Measurements from ENCODE around the gene HIVEP3.

HIVEP3 gene

DNA sequence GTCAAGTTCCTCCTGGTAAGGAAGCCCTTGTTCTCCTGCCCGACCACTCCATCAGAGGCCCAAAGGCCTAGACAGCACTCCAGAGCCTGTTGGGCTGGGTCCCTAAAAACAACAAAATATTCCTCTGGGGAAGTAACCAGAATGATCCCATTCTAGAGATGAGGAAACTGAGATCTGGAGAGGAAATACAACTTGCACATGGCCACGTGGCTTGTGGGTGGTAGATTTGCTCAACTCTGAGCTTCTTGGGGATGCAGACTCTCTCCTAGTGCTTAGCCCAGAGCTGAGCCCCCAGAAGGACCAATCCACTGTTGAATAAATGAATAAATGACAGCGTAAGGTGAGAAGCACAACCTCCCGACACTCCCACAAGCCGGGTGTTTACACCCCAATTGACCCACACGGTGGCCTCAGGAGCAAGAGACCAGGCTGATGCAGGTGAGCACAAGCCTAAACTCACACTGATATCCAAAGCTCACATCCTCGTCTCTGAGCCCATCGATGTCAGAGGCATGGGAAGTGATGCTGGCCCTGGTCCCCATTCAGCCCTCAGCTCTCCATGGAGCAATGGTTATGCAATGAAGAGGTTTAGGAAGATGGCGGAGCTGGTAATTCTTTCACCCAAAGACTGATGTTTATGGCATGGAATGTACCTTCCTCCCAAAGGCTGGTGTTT, 261.8 kb downstream of the HIVEP3 start:
- H3K4me1 ChIP-seq (ENCODE audit: control insufficient read depth, insufficient read depth, low read length), result no peaks in the 10 kb centered on the region

DNA sequence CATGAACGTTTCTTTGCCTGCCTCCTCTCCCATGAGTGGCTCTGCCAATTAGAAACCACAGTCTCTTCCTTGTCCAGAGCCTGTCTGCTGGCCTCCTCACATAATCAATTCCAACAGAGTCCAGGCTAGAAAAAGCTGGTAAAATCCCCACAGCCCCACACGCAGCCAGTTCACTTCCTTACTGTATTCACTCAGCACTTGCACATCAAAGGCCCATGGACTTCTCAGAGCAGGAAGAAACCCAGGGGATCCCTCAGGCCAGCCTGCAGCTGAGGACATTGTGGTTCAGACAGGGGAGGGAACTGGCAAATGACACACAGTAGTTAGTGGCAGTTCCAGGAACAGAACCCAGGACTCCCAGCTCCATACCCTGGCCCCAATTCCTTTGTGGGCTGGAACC, 262.7 kb downstream of the HIVEP3 start:
- H3K27me3 ChIP-seq (ENCODE audit: control insufficient read depth, insufficient read depth, low read length), result no peaks in the 10 kb centered on the region
- H3K9ac ChIP-seq (ENCODE audit: low read length), result no peak overlapping the region
- H3K4me3 ChIP-seq (ENCODE audit: low read length), result no peak overlapping the region
- no peak overlapping the region for H3K27ac ChIP-seq (ENCODE audit: low read depth, low read length)
- no peaks in the 10 kb centered on the region for H3K4me1 ChIP-seq (ENCODE audit: control insufficient read depth, insufficient read depth, low read length)
- H3K36me3 ChIP-seq (ENCODE audit: control insufficient read depth, insufficient read depth, low read length), result no peaks in the 10 kb centered on the region

More for the DNA sequence above, 261.8 kb downstream of the HIVEP3 start:
- Histone ChIP-seq H3K9ac (ENCODE audit: low read length) (no peak overlapping the region), H3K4me3 (ENCODE audit: low read length) (no peak overlapping the region), H3K27me3 (ENCODE audit: control insufficient read depth, insufficient read depth, low read length) (no peaks in the 10 kb centered on the region), H3K36me3 (ENCODE audit: control insufficient read depth, insufficient read depth, low read length) (no peaks in the 10 kb centered on the region), H3K27ac (ENCODE audit: low read depth, low read length) (no peak overlapping the region)

DNA sequence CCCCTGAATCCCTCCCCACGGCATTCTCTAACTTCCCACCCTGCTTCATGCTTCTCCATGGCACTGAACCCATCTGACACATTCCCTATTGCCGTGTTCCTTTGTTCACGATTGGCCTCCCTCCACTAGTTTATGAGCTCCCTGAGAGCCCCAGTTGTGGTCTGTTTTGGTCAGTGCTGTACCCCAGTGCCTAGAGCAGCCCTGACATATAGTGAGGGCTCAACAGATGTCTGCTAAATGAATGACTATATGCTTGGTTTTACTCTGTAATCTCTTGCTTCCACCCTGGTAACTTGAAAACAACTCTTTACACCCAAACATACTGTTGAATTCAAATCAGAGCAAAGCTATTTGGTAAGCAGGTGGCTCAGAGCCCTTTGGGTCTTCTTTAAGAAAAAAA, 263.1 kb downstream of the HIVEP3 start:
- H3K9ac ChIP-seq (ENCODE audit: low read length), result no peak overlapping the region
- H3K4me1 ChIP-seq (ENCODE audit: control insufficient read depth, insufficient read depth, low read length), result no peaks in the 10 kb centered on the region
- no peak overlapping the region for H3K27ac ChIP-seq (ENCODE audit: low read depth, low read length)
- no peaks in the 10 kb centered on the region for H3K27me3 ChIP-seq (ENCODE audit: control insufficient read depth, insufficient read depth, low read length)
- no peaks in the 10 kb centered on the region for H3K36me3 ChIP-seq (ENCODE audit: control insufficient read depth, insufficient read depth, low read length)
- H3K4me3 ChIP-seq (ENCODE audit: low read length), result no peak overlapping the region

DNA sequence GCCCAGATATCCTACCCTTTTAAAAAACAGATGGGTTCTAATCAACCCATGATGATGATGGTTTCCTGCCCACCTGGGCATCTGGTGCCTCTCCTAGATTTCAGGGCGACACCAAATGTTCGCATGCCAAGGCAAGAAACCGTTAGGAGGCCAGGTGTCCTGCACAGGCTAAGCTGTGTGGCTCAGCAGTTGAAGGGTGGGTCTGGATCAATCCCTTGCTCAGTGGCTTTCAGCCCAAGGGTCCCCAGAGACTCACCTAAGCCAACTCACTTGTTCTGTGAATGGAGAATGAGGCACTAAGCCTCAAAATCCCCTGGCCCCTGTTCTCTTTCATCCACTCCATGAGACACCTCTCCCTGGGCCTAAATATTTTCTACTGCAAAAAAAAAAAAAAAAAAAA, 265.1 kb downstream of the HIVEP3 start:
- no peak overlapping the region for H3K4me3 ChIP-seq (ENCODE audit: low read length)
- H3K36me3 ChIP-seq (ENCODE audit: control insufficient read depth, insufficient read depth, low read length), result no peaks in the 10 kb centered on the region
- H3K9ac ChIP-seq (ENCODE audit: low read length), result no peak overlapping the region
- H3K27me3 ChIP-seq (ENCODE audit: control insufficient read depth, insufficient read depth, low read length), result no peaks in the 10 kb centered on the region
- H3K27ac ChIP-seq (ENCODE audit: low read depth, low read length), result no peak overlapping the region
- no peaks in the 10 kb centered on the region for H3K4me1 ChIP-seq (ENCODE audit: control insufficient read depth, insufficient read depth, low read length)

DNA sequence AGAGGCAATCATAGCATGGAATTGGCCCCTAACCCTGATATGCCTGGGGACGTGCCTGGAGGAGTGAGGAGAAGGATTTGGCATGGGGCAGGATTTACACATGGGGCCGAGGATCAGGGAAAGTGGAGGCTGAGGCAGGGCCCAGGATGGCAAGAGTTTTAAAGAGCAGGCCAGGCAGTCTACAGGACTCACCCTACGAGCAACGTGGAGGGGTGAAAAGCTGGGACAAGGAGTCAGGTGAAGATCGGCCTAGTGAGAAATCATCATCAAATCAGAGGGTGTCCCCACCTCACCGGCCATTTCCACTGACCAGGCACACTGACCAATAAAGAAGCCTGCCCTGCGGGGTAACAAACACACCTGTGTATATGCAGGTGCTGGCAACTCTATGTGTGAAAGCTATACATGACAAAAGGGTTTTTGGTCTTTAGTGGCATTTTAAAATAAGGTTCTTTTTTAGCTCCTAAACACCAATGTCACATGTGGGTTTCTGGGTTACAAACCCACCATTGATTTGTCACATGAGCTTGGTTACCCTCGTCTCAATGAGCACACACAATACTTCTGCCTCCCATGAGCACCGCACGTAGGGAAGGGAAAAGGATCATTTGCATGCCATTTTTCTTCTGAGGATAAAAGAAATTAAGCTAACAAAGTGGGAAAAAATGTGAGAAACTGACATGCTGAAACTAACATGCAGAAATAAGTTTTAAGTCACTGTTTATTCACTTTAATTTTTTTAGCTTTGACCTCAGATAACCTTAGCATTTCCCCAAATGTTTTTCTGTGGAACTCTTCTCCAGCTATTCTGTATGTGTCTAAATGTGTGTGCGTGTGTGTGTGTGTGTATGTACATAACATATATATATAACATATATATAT, 266.1 kb downstream of the HIVEP3 start:
- Histone ChIP-seq H3K4me1 (ENCODE audit: control insufficient read depth, insufficient read depth, low read length) (no peaks in the 10 kb centered on the region), H3K27ac (ENCODE audit: low read depth, low read length) (no peak overlapping the region), H3K4me3 (ENCODE audit: low read length) (no peak overlapping the region), H3K27me3 (ENCODE audit: control insufficient read depth, insufficient read depth, low read length) (no peaks in the 10 kb centered on the region), H3K9ac (ENCODE audit: low read length) (no peak overlapping the region), H3K36me3 (ENCODE audit: control insufficient read depth, insufficient read depth, low read length) (no peaks in the 10 kb centered on the region)

DNA sequence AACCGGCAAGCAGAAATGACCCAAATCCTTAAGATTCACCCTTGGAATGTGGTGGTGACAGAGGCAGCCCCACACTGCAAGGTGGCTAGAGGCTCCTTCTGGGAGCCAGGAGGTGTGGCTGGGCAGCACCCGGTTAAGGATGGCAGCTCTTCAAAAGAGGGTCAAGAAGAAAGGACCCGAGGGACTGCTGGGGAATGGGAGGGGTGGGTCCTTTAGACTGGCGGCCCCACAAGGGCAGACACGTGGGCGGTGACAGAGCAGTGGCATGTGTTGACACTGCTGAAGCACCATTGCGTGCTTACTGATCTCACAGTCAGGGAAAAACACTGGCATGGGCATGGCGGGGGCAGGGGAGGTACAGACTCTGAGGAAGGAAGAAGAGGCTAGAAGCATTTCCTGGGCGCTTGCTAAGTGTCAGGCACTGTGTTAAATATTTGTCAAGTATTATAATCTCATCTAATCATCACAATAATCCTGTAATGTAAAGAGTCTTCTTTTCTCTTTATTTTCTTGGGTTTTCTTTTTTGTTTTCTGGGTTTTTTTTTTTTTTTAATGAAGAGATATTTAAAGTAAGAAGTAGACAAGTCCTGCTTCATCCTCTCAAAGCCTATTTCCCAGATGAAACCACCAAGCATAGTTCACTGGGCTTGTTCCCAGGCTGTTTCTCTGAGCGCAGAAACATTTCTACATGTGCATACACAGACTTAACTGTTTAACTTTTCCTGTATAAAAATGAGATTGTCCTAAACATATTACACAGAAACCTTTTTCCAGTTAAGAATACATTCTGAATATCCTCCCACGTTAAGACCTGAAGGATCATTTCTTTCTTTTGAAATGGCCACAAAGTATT, 268.5 kb downstream of the HIVEP3 start:
- H3K27ac ChIP-seq (ENCODE audit: low read depth, low read length), result no peak overlapping the region
- no peaks in the 10 kb centered on the region for H3K4me1 ChIP-seq (ENCODE audit: control insufficient read depth, insufficient read depth, low read length)
- no peak overlapping the region for H3K9ac ChIP-seq (ENCODE audit: low read length)
- no peaks in the 10 kb centered on the region for H3K27me3 ChIP-seq (ENCODE audit: control insufficient read depth, insufficient read depth, low read length)
- no peaks in the 10 kb centered on the region for H3K36me3 ChIP-seq (ENCODE audit: control insufficient read depth, insufficient read depth, low read length)
- H3K4me3 ChIP-seq (ENCODE audit: low read length), result no peak overlapping the region

DNA sequence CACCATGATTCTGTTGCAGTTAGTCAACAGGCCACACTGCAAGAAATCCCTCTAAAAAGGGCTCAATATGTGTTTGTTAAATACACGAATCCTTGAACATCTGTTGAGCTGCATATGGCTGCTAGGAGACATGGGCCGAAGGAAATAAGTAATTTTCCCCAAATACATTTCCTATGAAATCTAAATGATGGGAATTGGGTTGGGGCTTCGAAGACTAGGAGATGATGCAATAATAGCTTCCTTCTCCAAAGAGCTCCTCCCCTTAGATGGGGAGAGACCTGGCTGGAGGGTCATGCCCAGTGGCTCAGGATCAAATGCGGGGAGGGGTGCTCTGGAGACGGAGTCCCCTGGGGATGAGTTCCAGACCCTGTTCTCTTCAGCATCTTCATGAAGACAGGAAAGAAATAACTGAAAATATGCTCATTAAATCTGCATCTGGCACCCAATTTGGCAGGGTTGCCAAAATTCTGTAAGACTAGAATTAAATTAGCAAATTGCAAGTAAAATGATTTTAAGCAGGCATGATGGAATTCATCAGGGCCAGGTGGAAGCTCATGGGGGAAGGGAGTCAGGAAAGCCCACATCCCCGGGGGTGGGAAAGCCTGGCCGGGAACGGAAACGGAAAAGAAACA, 269.2 kb downstream of the HIVEP3 start:
- H3K4me3 ChIP-seq (ENCODE audit: low read length), result no peak overlapping the region
- H3K27ac ChIP-seq (ENCODE audit: low read depth, low read length), result no peak overlapping the region
- H3K27me3 ChIP-seq (ENCODE audit: control insufficient read depth, insufficient read depth, low read length), result no peaks in the 10 kb centered on the region
- H3K9ac ChIP-seq (ENCODE audit: low read length), result no peak overlapping the region
- H3K4me1 ChIP-seq (ENCODE audit: control insufficient read depth, insufficient read depth, low read length), result no peaks in the 10 kb centered on the region
- H3K36me3 ChIP-seq (ENCODE audit: control insufficient read depth, insufficient read depth, low read length), result no peaks in the 10 kb centered on the region

DNA sequence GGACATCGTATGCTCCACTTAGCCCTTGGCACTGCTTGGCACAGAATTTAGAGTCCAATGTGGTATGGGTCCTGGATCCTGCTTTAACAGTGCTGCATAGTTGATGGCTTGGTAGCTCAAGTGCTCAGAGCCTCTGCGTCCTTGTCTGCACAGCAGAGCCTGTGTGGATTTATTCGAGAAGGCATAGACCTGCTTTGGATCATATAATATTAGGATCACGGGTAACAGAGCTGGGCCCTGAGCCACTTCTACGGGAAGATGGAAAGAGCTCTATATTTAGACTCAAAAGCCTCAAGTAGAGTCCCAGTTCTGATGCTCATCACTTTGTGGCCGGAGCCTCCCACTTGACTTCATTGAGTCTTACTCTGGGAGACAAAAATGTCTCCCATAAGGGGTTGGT, 269.9 kb downstream of the HIVEP3 start:
- H3K4me1 ChIP-seq (ENCODE audit: control insufficient read depth, insufficient read depth, low read length), result no peaks in the 10 kb centered on the region
- no peak overlapping the region for H3K9ac ChIP-seq (ENCODE audit: low read length)
- no peaks in the 10 kb centered on the region for H3K36me3 ChIP-seq (ENCODE audit: control insufficient read depth, insufficient read depth, low read length)
- H3K27me3 ChIP-seq (ENCODE audit: control insufficient read depth, insufficient read depth, low read length), result no peaks in the 10 kb centered on the region
- H3K4me3 ChIP-seq (ENCODE audit: low read length), result no peak overlapping the region
- no peak overlapping the region for H3K27ac ChIP-seq (ENCODE audit: low read depth, low read length)

DNA sequence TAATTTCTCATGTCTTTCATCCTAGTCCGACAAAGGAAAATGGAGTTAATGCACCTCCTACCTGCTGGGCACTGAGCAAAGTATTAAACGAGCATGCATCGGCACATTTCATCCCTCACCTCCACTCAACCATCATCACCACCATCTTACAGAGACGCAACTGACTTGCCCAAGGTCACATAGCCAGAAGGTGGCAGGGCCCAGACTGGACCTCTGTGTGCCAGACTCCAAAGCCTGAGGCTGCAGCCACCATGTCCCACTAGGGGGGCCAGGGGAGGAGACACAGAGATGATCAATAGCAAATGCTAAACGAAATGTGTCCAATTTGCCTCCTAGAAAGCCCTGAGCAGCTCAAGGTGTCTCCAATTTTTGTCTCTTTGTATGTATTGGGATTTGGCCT, 270.5 kb downstream of the HIVEP3 start:
- Histone ChIP-seq H3K4me1 (ENCODE audit: control insufficient read depth, insufficient read depth, low read length) (no peaks in the 10 kb centered on the region), H3K36me3 (ENCODE audit: control insufficient read depth, insufficient read depth, low read length) (no peaks in the 10 kb centered on the region), H3K27me3 (ENCODE audit: control insufficient read depth, insufficient read depth, low read length) (no peaks in the 10 kb centered on the region), H3K4me3 (ENCODE audit: low read length) (no peak overlapping the region), H3K9ac (ENCODE audit: low read length) (no peak overlapping the region), H3K27ac (ENCODE audit: low read depth, low read length) (no peak overlapping the region)

DNA sequence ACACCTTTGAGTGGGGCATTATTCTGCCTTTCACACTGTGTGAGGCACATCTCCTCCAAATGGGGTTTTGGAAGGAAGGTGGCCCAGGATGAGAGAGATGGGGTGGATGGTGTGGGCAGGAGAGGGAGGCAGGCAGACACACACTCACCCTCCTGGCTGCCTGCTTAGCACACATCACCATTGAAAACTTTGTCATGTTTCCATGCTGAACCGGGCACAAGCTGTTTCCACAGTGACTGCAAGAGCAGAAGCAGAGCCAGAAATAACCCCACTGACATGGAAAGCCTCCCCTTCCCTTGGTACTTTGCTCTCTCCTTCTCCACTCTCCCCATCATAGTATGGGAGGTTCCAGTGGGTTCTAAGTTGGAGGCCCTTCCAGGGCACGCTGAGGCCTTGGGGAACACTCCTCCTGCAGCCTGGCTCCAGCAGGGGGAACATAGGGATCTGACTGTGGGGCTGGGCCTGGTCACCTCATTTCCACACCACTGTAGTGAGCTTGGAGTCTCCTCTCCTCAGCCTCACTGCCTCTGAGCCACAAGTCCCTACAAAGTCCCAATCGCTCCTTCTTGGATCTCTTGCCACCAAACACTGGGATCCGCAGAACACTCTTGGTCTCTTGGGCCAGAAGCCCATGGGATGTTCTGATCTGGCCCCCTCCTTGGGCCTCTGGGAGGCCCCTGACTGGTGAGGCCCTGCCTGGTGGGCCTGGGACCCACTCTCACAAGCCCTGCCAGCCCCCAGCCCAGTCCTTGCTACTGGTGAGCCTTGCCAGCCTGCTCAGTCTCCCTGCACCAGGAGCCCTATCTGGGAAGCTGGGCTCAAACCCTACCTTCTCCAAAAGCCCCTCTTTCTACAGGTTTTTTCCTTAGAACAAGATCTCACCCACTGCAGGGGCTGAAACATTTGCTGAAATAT, 271.2 kb downstream of the HIVEP3 start:
- no peak overlapping the region for H3K27ac ChIP-seq (ENCODE audit: low read depth, low read length)
- H3K27me3 ChIP-seq (ENCODE audit: control insufficient read depth, insufficient read depth, low read length), result no peaks in the 10 kb centered on the region
- peaks cover under 1% of the 10 kb centered on the region for H3K36me3 ChIP-seq (ENCODE audit: control insufficient read depth, insufficient read depth, low read length)
- H3K4me1 ChIP-seq (ENCODE audit: control insufficient read depth, insufficient read depth, low read length), result no peaks in the 10 kb centered on the region
- no peak overlapping the region for H3K9ac ChIP-seq (ENCODE audit: low read length)
- H3K4me3 ChIP-seq (ENCODE audit: low read length), result no peak overlapping the region

DNA sequence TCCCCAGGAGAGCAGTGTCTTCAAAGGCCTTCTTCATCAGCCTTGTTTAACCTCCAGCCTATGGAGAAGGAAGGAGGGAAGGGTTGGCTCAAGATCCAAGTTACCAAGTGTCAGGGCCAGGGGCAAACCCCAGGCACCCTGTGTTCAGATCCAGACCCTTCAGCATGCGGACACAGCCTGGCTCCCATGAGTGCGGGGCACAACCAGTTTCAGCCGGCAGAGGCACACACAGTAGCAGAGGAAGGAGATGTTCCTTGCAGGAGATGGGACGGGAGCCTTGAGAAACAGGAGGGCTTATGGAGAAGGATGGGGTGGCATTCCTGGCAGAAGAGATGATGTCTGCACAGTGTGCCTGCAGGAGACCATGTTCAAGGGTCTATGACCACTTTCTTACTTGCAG, 272.5 kb downstream of the HIVEP3 start:
- no peak overlapping the region for H3K9ac ChIP-seq (ENCODE audit: low read length)
- H3K36me3 ChIP-seq (ENCODE audit: control insufficient read depth, insufficient read depth, low read length), result peaks cover 2% of the 10 kb centered on the region
- no peak overlapping the region for H3K4me3 ChIP-seq (ENCODE audit: low read length)
- no peaks in the 10 kb centered on the region for H3K27me3 ChIP-seq (ENCODE audit: control insufficient read depth, insufficient read depth, low read length)
- no peaks in the 10 kb centered on the region for H3K4me1 ChIP-seq (ENCODE audit: control insufficient read depth, insufficient read depth, low read length)
- H3K27ac ChIP-seq (ENCODE audit: low read depth, low read length), result no peak overlapping the region

All from rectal smooth muscle tissue (tissue), 1 donor.